Stimulated activated CD4-positive, alpha-beta T cell treated with anti-CD3 and anti-CD28 coated beads, Interleukin-12 subunit alpha, Interleukin-12 subunit beta, amount 100 ng/mL, for 24 hours (primary cell): ENCODE measurements around the gene TTLL11.

Experiments
- DNase-seq, 2 experiments: peaks; one replicate each; pipeline ENCODE4 v3.0.0-alpha.2; 2020; ENCODE audit warnings: low read depth in 2 of 2

The TTLL11 gene

GRCh38 chr9:122051351-122052321, 41.5 kb downstream of the TTLL11 start:
- DNase-seq = peak in 1 of 2 experiments; percentile 62

DNA sequence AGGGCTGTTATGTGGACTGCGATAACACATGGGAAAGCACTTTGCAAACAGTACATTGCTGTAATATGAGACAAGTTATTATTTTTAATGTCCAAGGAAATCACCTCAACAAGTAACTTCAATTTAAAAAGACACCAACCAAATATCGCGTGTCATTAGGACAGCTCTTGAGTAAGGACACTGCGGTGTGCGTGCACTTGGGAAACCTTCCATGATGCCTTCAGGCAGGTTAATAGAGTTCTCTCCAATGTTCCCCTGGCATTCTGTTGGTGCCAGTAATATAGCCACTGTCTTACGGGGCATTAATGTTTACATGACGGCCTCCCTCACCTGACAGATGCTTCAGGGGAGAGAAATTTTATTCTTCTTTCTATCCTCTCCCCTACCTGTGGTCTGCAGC, 42.9 kb downstream of the TTLL11 start:
- no peak for DNase-seq

GRCh38 chr9:122042056-122042455, 51.1 kb downstream of the TTLL11 start:
- no peak for DNase-seq

- no peak for DNase-seq
These were observed 52.4 kb downstream of the TTLL11 start for GRCh38 chr9:122040561-122041242.

- DNase-seq = no peak
These were observed 53.9 kb downstream of the TTLL11 start for GRCh38 chr9:122039234-122039633.

- no peak for DNase-seq
These were observed 56.1 kb downstream of the TTLL11 start for GRCh38 chr9:122036988-122037387.

- no peak for DNase-seq
These were observed 56.7 kb downstream of the TTLL11 start for GRCh38 chr9:122036408-122036807.

DNA sequence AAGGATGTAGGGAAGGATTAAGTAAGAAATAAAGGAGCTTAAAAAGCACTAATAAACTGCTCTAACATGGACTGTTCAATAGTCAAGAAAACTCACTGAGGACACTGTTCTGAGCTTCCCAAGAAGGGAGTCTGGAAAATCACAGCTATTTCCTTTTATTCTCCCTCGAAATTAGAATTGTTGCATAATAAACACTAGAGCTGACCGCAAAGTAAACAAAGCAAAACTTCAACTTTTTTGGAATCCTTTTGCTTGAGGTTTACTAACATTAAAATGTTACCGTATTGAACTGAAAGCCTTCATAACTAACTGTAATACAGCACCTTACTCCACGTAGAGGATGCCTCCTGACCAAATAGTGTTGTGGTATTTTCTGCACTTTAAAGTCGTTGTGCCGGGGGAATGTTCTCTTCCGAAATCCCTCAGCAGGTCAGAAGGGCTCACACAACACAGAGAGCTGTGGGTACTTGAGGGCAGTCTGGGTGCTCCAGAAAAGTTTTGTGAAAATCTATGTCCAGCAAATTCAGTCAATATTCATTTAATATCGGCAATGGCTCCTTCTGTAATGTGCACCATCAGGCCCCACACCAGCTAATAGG, 59.2 kb downstream of the TTLL11 start:
- DNase-seq = no peak

DNA sequence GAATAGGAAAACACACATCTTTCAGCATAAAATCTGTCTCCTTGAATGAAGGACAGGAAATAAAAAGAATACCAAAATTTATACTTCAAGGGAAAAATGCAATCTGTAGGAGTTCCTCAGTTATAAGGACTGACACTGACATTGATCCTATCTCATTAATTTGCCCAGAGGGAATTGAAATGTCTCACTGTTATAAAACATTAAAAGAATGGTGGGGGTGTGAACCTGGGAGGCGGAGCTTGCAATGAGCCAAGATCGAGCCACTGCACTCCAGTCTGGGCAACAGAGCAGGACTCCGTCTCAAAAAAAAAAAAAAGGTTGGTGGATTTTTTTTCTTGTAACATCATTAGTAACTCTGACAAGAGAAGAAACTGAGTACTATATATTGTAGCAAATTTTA, 60.8 kb downstream of the TTLL11 start:
- no peak for DNase-seq

GRCh38 chr9:122031776-122032175, 61.3 kb downstream of the TTLL11 start:
- no peak for DNase-seq

DNA sequence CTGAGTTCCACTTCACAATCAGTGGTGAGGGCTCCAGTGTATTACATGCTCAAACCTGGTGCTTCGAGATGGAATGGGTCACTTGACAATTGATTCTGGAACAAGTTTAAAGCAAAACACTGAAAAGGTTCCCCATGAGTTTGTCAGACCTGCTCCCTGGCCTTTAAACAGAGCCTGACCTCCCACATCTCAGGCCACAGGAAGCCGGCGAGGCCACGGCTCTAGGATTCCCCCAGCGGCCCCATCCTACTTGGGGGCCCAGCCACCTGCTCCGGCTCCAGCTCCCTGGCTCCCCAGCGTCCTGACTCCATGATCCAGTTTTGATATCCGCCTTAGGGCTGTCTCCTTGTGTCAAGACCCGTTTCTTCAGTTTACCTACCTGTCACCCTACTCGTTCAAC, 62.0 kb downstream of the TTLL11 start:
- no peak for DNase-seq

DNA sequence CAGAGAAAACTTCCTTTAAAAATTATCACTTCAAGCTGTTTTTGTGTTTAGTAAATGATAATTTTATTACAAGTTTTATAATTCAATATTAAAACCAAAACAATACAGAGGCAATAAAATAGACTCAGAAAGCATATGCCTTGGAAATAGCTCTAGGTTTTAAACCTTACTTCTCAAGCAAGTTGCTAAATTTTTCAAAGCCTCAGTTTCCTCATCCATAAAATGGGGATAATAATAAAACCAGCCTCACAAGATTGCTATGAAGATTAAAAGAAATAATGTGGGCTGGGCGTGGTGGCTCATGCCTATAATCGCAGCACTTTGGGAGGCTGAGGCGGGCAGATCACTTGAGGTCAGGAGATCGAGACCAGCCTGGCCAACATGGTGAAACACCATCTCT, 62.8 kb downstream of the TTLL11 start:
- no peak for DNase-seq

DNA sequence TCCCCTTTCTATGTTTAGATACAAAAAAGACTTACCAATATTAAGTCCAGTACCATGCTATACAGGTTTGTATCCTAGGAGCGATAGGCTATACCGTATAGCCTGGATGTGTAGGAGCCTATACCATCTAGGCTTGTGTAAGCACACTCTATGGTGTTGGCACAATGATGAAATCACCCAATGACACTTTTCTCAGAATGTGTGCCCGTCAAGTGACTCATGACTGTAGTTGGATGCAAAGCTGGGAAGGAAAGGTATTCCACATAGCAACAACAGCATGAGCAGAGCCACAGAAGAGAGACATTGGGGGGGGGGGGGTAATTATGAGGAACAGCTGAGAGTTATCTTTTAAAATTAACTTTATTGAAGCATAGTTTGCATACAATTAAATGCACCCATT, 63.2 kb downstream of the TTLL11 start:
- no peak for DNase-seq

DNA sequence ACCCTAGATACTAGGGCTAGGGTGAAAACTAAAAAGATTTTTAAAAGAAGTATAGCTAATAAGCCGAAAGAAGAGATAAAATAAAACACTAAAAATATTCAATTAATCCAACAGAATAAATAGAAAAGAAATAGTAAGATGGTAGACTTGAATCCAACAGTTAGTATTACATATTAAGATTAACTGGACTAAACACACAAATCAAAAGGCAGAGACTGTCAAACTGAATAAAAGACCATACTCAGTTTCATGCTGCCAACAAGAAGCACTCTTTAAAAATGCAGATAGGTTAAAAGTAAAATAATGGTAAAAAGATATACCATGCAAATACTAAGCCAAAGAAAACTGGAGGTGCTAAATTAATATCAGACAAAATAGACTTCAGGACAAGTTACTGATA, 65.0 kb downstream of the TTLL11 start:
- no peak for DNase-seq

DNA sequence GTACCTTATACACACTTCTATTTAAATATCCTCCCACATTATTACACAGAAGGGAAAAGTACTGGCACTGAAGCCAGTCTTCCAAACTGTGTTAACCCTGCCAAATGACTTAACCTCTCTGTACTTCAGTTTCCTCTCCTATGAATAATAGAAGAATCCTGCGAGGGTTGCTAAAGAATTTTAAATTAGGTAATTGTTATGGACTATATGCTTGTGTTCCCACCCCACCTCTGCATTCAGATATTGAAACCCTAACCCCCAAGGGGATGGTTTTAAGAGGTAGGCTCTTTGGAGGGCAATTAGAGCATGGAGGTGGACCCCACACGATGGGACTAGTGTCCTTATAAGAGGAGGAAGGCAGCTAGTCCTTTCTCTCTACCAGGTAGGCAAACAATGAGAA, 72.7 kb downstream of the TTLL11 start:
- no peak for DNase-seq

DNA sequence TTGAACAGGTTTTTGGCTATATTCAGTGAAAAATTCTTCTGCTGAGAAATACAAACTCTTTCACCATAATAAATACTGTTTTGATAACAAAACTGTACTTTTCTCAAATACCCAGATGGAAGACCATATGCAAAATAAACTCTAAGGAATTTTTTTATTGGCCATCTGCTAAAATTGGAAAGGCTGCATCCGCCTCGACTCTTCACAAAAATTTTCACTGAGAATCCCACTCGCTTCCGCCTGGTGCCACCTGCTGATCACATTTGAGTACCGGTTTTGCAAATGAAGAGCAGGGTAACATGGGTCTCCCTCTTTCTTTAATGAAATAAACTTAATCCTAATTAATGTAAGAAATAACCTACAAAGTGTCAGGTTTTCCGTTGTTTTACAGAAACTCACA, 76.4 kb downstream of the TTLL11 start:
- DNase-seq = no peak

DNA sequence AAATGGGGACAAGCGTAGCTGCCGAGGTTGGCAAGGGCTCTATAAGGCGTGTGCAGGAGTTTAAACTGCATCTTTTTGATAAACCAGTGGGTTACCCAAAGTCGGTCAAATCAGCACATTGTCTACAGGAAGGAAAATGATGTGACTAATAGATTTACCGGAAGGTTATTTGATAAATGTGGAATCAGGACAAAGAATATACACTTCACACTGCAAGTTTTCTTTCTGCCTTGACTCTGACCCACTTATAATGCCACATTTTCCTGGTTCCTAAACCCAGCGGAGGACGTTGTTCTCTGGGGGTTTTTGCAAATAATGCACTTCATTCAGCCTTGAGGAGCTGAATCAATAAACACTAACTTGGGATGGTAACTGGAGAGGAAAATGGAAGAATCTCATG, 76.8 kb downstream of the TTLL11 start:
- DNase-seq = no peak

- no peak for DNase-seq
These were observed 77.8 kb downstream of the TTLL11 start for GRCh38 chr9:122015170-122015821.

- DNase-seq = no peak
These were observed 81.2 kb downstream of the TTLL11 start for GRCh38 chr9:122011818-122012498.

- no peak for DNase-seq
These were observed 84.5 kb downstream of the TTLL11 start for GRCh38 chr9:122008559-122008958.

- no peak for DNase-seq
These were observed 85.3 kb downstream of the TTLL11 start for GRCh38 chr9:122007837-122008236.

- DNase-seq = no peak
These were observed 87.5 kb downstream of the TTLL11 start for GRCh38 chr9:122005597-122005996.
